ENCODE data around the gene RPL27A.

RPL27A gene

GRCh38 chr11:8685306-8685705 is 2.7 kb downstream of the RPL27A start:
- TF ChIP-seq ZNF626 (tag by site-specific recombination; IDR thresholded peaks at IDR 0.05), result no peak
- TF ChIP-seq GLIS1 (tag by site-specific recombination; IDR thresholded peaks at IDR 0.05), result peak; percentile 30
- H3K27ac ChIP-seq (ENCODE audit: extremely low read depth, low read depth, low read length), result no peak overlapping the region
- H3K4me1 ChIP-seq (ENCODE audit: control insufficient read depth, insufficient read depth, low read length), result no peaks in the 10 kb centered on the region
- H3K36me3 ChIP-seq (ENCODE audit: control insufficient read depth in 2 of 2, insufficient read depth in 1 of 2, low read length in 2 of 2), result peaks cover 3 to 55% of the 10 kb centered on the region in 2 experiments
- ChIA-PET POLR2A (no interaction called here), CTCF (no interaction called here)
- no peak overlapping the region for H3K4me3 ChIP-seq (ENCODE audit: low read depth, low read length)
- no peaks in the 10 kb centered on the region for H3K9me3 ChIP-seq (ENCODE audit: control insufficient read depth, insufficient read depth, low read depth, low read length)

GRCh38 chr11:8685820-8686219 is 3.2 kb downstream of the RPL27A start:
- TF ChIP-seq SCRT2 (tag by site-specific recombination; IDR thresholded peaks at IDR 0.05), result peak; percentile 77
- TF ChIP-seq ZNF654 (tag by site-specific recombination; IDR thresholded peaks at IDR 0.05; ENCODE audit: low read depth), result no peak
- no peak for TF ChIP-seq SP7 (tag by site-specific recombination; IDR thresholded peaks at IDR 0.05)
- TF ChIP-seq ZNF416 (tag by site-specific recombination; IDR thresholded peaks at IDR 0.05), result no peak
- TF ChIP-seq ZNF555 (tag by site-specific recombination; conservative IDR thresholded peaks at IDR 0.05), result no peak
- TF ChIP-seq, protein P1, sequence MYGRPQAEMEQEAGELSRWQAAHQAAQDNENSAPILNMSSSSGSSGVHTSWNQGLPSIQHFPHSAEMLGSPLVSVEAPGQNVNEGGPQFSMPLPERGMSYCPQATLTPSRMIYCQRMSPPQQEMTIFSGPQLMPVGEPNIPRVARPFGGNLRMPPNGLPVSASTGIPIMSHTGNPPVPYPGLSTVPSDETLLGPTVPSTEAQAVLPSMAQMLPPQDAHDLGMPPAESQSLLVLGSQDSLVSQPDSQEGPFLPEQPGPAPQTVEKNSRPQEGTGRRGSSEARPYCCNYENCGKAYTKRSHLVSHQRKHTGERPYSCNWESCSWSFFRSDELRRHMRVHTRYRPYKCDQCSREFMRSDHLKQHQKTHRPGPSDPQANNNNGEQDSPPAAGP (tag by site-specific recombination; IDR thresholded peaks at IDR 0.05), result no peak
- TF ChIP-seq ZNF677 (tag by site-specific recombination; IDR thresholded peaks at IDR 0.05), result no peak
- TF ChIP-seq MEIS1 (CRISPR knock-in tag; IDR thresholded peaks at IDR 0.05; ENCODE audit: borderline replicate concordance), result no peak
- TF ChIP-seq ZNF398 (tag by site-specific recombination; IDR thresholded peaks at IDR 0.05), result no peak
- TF ChIP-seq HOXA7 (CRISPR knock-in tag; IDR thresholded peaks at IDR 0.05; ENCODE audit: borderline replicate concordance), result no peak
- no peak for TF ChIP-seq ZNF777 (tag by site-specific recombination; IDR thresholded peaks at IDR 0.05; ENCODE audit: borderline replicate concordance)
- peak; percentile 59; the same call in 1 of the 2 replicates for TF ChIP-seq SCRT1 (tag by site-specific recombination; IDR thresholded peaks at IDR 0.05; ENCODE audit: borderline replicate concordance)
- no peak for TF ChIP-seq FEZF1 (tag by site-specific recombination; IDR thresholded peaks at IDR 0.05)
- TF ChIP-seq KLF7 (tag by site-specific recombination; IDR thresholded peaks at IDR 0.05; ENCODE audit: borderline replicate concordance), result no peak
- no peak for TF ChIP-seq ZFP37 (tag by site-specific recombination; IDR thresholded peaks at IDR 0.05)
- no peak for TF ChIP-seq YY2 (tag by site-specific recombination; IDR thresholded peaks at IDR 0.05)
- no peaks in the 10 kb centered on the region for H3K4me1 ChIP-seq (ENCODE audit: control insufficient read depth, insufficient read depth, low read length)
- CTCF ChIA-PET, result no interaction called here
- H3K27ac ChIP-seq (ENCODE audit: extremely low read depth, low read depth, low read length), result no peak overlapping the region
- peaks cover 3 to 57% of the 10 kb centered on the region in 2 experiments for H3K36me3 ChIP-seq (ENCODE audit: control insufficient read depth in 2 of 2, insufficient read depth in 1 of 2, low read length in 2 of 2)
- no peaks in the 10 kb centered on the region for H3K9me3 ChIP-seq (ENCODE audit: control insufficient read depth, insufficient read depth, low read depth, low read length)
- H3K4me3 ChIP-seq (ENCODE audit: low read depth, low read length), result no peak overlapping the region
- POLR2A ChIA-PET, result no interaction called here

DNA sequence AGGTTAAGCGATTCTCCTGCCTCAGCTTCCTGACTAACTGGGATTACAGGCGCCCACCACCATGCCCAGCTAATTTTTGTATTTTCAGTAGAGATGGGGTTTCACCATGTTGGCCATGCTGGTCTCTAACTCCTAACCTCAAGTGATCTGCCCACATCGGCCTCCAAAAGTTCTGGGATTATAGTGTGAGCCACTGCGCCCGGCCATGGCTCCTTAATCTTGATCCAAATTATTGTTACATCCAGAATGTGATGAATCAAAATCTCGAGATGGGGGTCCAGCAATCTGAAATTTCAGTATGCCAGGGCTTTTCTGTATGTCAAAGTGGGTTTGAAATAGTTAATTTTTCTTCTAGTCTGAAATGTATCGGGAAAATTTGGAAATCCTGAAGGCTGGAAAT is 3.7 kb downstream of the RPL27A start:
- Histone ChIP-seq H3K36me3 (ENCODE audit: control insufficient read depth in 2 of 2, insufficient read depth in 1 of 2, low read length in 2 of 2) (peaks cover 3 to 61% of the 10 kb centered on the region in 2 experiments), H3K9me3 (ENCODE audit: control insufficient read depth, insufficient read depth, low read depth, low read length) (no peaks in the 10 kb centered on the region), H3K4me1 (ENCODE audit: control insufficient read depth, insufficient read depth, low read length) (no peaks in the 10 kb centered on the region), H3K4me3 (ENCODE audit: low read depth, low read length) (no peak overlapping the region), H3K27ac (ENCODE audit: extremely low read depth, low read depth, low read length) (no peak overlapping the region)
- CTCF ChIA-PET, result no interaction called here
- POLR2A ChIA-PET, result no interaction called here
- TF ChIP-seq OSR2 (tag by site-specific recombination; IDR thresholded peaks at IDR 0.05) (no peak), KLF8 (tag by site-specific recombination; IDR thresholded peaks at IDR 0.05) (no peak), ZNF121 (tag by site-specific recombination; IDR thresholded peaks at IDR 0.05) (no peak), ZNF19 (tag by site-specific recombination; IDR thresholded peaks at IDR 0.05; ENCODE audit: low read depth) (no peak), ZNF843 (tag by site-specific recombination; IDR thresholded peaks at IDR 0.05) (no peak), AEBP2 (tag by site-specific recombination; IDR thresholded peaks at IDR 0.05; ENCODE audit: borderline replicate concordance) (no peak), ZNF112 (tag by site-specific recombination; IDR thresholded peaks at IDR 0.05) (no peak), ZNF155 (tag by site-specific recombination; IDR thresholded peaks at IDR 0.05) (no peak), HOXC10 (CRISPR knock-in tag; IDR thresholded peaks at IDR 0.05) (no peak), ZNF544 (tag by site-specific recombination; IDR thresholded peaks at IDR 0.05) (no peak), ZNF792 (tag by site-specific recombination; IDR thresholded peaks at IDR 0.05) (no peak), ZEB2 (tag by site-specific recombination; IDR thresholded peaks at IDR 0.05) (no peak), ZNF558 (tag by site-specific recombination; IDR thresholded peaks at IDR 0.05) (no peak), SP3 (tag by site-specific recombination; IDR thresholded peaks at IDR 0.05) (no peak)
